ENCODE measurements around the gene ELMO3. TPM values are rescaled to one million over a fixed set of nuclear protein-coding genes. Genes with fewer than 3 reads are reported as not detected.
A peak's percentile ranks its signal among the peaks of the same experiment; 100 is the strongest.

ELMO3 gene
- total RNA-seq, 6 experiments from 2014 or later, result 1.8 to 8.0 (median 4.6) TPM

- ATAC-seq, result no peak
- DNase-seq, result no peak
- H3K27me3 ChIP-seq, result no peaks in the 10 kb centered on the region
- peak within 1 kb of the TSS in 2 of 3 donors; percentile 2 to 21 for H3K4me3 ChIP-seq
- intact Hi-C loops (cut with DNase I), result no loop called here
- H3K4me1 ChIP-seq, result peaks cover 0 to 32% (median 10%) of the 10 kb centered on the region in 4 donors
- H3K27ac ChIP-seq, result no peak within 1 kb of the TSS
- H3K9me3 ChIP-seq, result no peaks in the 10 kb centered on the region
- H3K36me3 ChIP-seq, result peaks cover 0 to 10% (median 6%) of the 10 kb centered on the region in 4 donors
- TF ChIP-seq CTCF (IDR thresholded peaks at IDR 0.05) (no peak), POLR2A (IDR thresholded peaks at IDR 0.05) (no peak)
- WGBS (ENCODE audit: insufficient coverage, low coverage, low lambda C conversion rate, missing lambda C conversion rate), result 58% methylated on average over 6 of the region's 6 CpGs
Measured at GRCh38 chr16:67190041-67190440, 8.9 kb upstream of the ELMO3 start, which contains the start of gene EXOC3L1. Gene EXOC3L1, minus strand, starts transcription at chr16:67190136. Its CDS starts 460 bp downstream, at chr16:67189676.

GRCh38 chr16:67190448-67191399 lies 8.2 kb upstream of the ELMO3 start:
- DNase-seq, result no peak
- intact Hi-C loops (cut with DNase I), result no loop called here
- Histone ChIP-seq H3K27me3 (no peaks in the 10 kb centered on the region), H3K4me3 (no peak overlapping the region), H3K27ac (no peak overlapping the region), H3K36me3 (peaks cover 0 to 17% (median 11%) of the 10 kb centered on the region in 4 donors), H3K4me1 (peaks cover 0 to 25% (median 7%) of the 10 kb centered on the region in 4 donors), H3K9me3 (no peaks in the 10 kb centered on the region)
- TF ChIP-seq POLR2A (IDR thresholded peaks at IDR 0.05) (no peak), CTCF (IDR thresholded peaks at IDR 0.05) (no peak)
- no peak for ATAC-seq
- 70% methylated on average over 8 of the region's 13 CpGs for WGBS (ENCODE audit: insufficient coverage, low coverage, low lambda C conversion rate, missing lambda C conversion rate)

GRCh38 chr16:67191411-67191994 lies 7.4 kb upstream of the ELMO3 start:
- Histone ChIP-seq H3K4me3 (peak overlapping the region in 2 of 3 donors; percentile 100), H3K27ac (no peak overlapping the region), H3K36me3 (peaks cover 0 to 25% (median 16%) of the 10 kb centered on the region in 4 donors), H3K4me1 (peaks cover 0 to 24% (median 6%) of the 10 kb centered on the region in 4 donors), H3K9me3 (no peaks in the 10 kb centered on the region), H3K27me3 (no peaks in the 10 kb centered on the region)
- DNase-seq (no peak), ATAC-seq (no peak)
- no peak for TF ChIP-seq CTCF (IDR thresholded peaks at IDR 0.05)
- no peak for TF ChIP-seq POLR2A (IDR thresholded peaks at IDR 0.05)
- intact Hi-C loops (cut with DNase I), result no loop called here
- 15% methylated on average over 9 of the region's 9 CpGs for WGBS (ENCODE audit: insufficient coverage, low coverage, low lambda C conversion rate, missing lambda C conversion rate)

- peak; percentile 93 to 94 (median 94) for DNase-seq
- H3K27me3 ChIP-seq, result no peaks in the 10 kb centered on the region
- intact Hi-C loops (cut with DNase I), result no loop called here
- H3K36me3 ChIP-seq, result peaks cover 0 to 31% (median 17%) of the 10 kb centered on the region in 4 donors
- no peak for TF ChIP-seq CTCF (IDR thresholded peaks at IDR 0.05)
- TF ChIP-seq POLR2A (IDR thresholded peaks at IDR 0.05), result peak; percentile 67
- peaks cover 0 to 24% (median 6%) of the 10 kb centered on the region in 4 donors for H3K4me1 ChIP-seq
- peak within 1 kb of the TSS; percentile 40 to 62 (median 56) for H3K27ac ChIP-seq
- 0% methylated on average over 19 of the region's 54 CpGs for WGBS (ENCODE audit: insufficient coverage, low coverage, low lambda C conversion rate, missing lambda C conversion rate)
- peak; percentile 92 to 98 (median 94) for ATAC-seq
- H3K9me3 ChIP-seq, result no peaks in the 10 kb centered on the region
- peak within 1 kb of the TSS; percentile 67 to 100 (median 100) for H3K4me3 ChIP-seq
Measured at GRCh38 chr16:67191995-67192681, 6.8 kb upstream of the ELMO3 start, which contains the start of gene E2F4. Gene E2F4, plus strand, starts transcription at chr16:67192155. Its CDS starts 73 bp downstream, at chr16:67192228.
